Measurements from ENCODE around the gene SPPL3. TPM values are rescaled to one million over a fixed set of nuclear protein-coding genes. Genes with fewer than 3 reads are reported as not detected.

Gene SPPL3
- total RNA-seq, 4 donors from 2014 or later, result 25.5 to 30.4 (median 29.0) TPM

DNA sequence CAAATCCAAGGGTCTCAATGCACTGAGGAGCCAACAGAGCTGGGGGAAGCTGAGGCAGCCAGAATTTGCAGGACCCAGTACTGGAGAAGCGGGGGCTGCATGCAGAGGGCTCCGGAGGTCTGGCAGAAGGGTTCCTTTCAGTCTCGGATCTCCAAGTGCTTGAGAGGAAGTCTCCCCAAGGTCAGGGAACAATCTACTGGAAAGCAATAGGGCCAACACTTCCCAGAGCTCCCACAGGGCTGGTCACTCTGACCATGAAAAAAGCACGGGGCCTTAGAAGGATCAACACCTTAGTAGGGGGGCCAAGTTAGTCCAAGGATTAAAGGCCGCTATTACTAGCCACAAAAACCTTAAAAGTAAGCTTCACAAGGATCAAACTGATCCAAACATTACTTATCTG, 31.7 kb downstream of the SPPL3 start:
- Histone ChIP-seq H3K4me1 (peaks cover 0 to 40% (median 6%) of the 10 kb centered on the region in 4 donors), H3K27me3 (no peaks in the 10 kb centered on the region), H3K9me3 (no peaks in the 10 kb centered on the region), H3K36me3 (peaks cover 0 to 5% (median 0%) of the 10 kb centered on the region in 3 donors), H3K4me3 (no peak overlapping the region), H3K27ac (no peak overlapping the region)
- TF ChIP-seq POLR2A (IDR thresholded peaks at IDR 0.05), result no peak
- TF ChIP-seq EP300 (IDR thresholded peaks at IDR 0.05), result no peak
- TF ChIP-seq, protein P1, sequence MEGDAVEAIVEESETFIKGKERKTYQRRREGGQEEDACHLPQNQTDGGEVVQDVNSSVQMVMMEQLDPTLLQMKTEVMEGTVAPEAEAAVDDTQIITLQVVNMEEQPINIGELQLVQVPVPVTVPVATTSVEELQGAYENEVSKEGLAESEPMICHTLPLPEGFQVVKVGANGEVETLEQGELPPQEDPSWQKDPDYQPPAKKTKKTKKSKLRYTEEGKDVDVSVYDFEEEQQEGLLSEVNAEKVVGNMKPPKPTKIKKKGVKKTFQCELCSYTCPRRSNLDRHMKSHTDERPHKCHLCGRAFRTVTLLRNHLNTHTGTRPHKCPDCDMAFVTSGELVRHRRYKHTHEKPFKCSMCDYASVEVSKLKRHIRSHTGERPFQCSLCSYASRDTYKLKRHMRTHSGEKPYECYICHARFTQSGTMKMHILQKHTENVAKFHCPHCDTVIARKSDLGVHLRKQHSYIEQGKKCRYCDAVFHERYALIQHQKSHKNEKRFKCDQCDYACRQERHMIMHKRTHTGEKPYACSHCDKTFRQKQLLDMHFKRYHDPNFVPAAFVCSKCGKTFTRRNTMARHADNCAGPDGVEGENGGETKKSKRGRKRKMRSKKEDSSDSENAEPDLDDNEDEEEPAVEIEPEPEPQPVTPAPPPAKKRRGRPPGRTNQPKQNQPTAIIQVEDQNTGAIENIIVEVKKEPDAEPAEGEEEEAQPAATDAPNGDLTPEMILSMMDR (IDR thresholded peaks at IDR 0.05), result no peak
- 43 to 44% methylated on average over 5 of the region's 5 CpGs for WGBS, 2 donors
- DNase-seq (ENCODE audit: low spot score in 2 of 2), result no peak

DNA sequence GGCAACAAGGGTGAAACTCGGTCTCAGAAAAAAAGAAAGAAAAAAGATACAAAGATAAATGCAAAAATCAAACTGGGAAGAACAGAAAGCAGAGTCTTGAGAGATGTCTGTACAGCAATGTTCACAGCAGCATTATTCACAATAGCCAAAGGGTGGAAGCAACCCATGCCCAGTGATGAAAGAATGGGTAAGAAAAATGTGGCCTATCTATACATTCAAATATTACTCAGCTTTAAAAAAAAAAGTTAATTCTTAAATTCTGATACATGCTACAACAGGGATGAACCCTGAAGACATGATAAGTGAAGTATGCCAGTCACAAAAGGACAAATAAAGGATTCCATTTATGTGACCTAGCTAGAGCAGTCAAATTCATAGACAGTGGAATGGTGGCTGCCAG, 33.7 kb downstream of the SPPL3 start:
- H3K36me3 ChIP-seq, result peaks cover 0 to 5% (median 0%) of the 10 kb centered on the region in 3 donors
- no peaks in the 10 kb centered on the region for H3K27me3 ChIP-seq
- H3K27ac ChIP-seq, result no peak overlapping the region
- TF ChIP-seq, protein P1 (IDR thresholded peaks at IDR 0.05), result no peak
- TF ChIP-seq EP300 (IDR thresholded peaks at IDR 0.05), result no peak
- TF ChIP-seq POLR2A (IDR thresholded peaks at IDR 0.05), result no peak
- no peaks in the 10 kb centered on the region for H3K9me3 ChIP-seq
- WGBS, 2 donors, result 94 to 100% methylated on average over 1 of the region's 1 CpG
- DNase-seq (ENCODE audit: low spot score in 2 of 2), result no peak
- no peak overlapping the region for H3K4me3 ChIP-seq
- peaks cover 0 to 58% (median 9%) of the 10 kb centered on the region in 4 donors for H3K4me1 ChIP-seq

DNA sequence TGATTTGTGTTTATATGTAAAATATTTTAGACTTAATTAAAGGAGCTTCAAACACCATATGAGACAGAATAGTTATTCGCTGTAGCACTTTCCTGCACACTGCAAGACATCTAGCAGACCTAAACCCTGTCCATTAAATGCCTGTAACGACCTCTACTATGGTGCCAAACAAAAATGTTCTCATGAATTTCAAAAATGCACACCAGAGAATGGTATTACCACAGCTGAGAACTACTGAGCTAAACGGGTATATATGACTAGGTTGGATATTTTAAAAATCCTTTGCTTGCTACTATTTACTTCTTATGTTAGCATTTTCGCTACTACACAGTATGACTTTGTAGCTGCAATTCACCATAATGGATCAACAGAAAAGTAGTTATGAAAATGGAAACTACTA, 34.8 kb downstream of the SPPL3 start:
- Histone ChIP-seq H3K27ac (no peak overlapping the region), H3K9me3 (no peaks in the 10 kb centered on the region), H3K36me3 (peaks cover 0 to 5% (median 0%) of the 10 kb centered on the region in 3 donors), H3K4me3 (no peak overlapping the region), H3K27me3 (no peaks in the 10 kb centered on the region), H3K4me1 (peaks cover 0 to 62% (median 11%) of the 10 kb centered on the region in 4 donors)
- no peak for DNase-seq (ENCODE audit: low spot score in 2 of 2)
- 66 to 74% methylated on average over 4 of the region's 4 CpGs for WGBS, 2 donors
- TF ChIP-seq EP300 (IDR thresholded peaks at IDR 0.05) (no peak), POLR2A (IDR thresholded peaks at IDR 0.05) (no peak)
- TF ChIP-seq, protein P1 (IDR thresholded peaks at IDR 0.05), result no peak

DNA sequence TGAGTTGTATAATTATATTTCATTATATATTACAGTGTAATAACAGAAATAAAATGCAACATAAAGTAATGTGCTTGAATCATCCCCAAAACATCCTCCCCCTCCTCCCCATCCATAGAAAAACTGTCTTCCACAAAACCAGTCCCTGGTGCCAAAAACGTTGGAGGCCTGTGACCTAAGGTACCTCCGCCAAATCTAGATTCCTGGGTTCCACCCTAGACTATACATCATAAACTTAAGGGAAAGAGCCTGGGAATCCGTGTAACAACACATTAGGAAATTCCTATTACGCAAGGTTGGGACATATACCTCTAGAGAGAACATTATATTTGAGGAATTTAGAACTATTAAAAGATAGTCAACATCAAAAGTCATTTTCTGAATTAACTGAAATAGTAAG, 38.0 kb downstream of the SPPL3 start:
- no peaks in the 10 kb centered on the region for H3K9me3 ChIP-seq
- TF ChIP-seq, protein P1 (IDR thresholded peaks at IDR 0.05), result no peak
- TF ChIP-seq EP300 (IDR thresholded peaks at IDR 0.05) (no peak), POLR2A (IDR thresholded peaks at IDR 0.05) (no peak)
- no peak overlapping the region for H3K4me3 ChIP-seq
- WGBS, 2 donors, result 72% methylated on average over 4 of the region's 4 CpGs
- no peaks in the 10 kb centered on the region for H3K27me3 ChIP-seq
- H3K4me1 ChIP-seq, result peaks cover 0 to 37% (median 4%) of the 10 kb centered on the region in 4 donors
- no peak overlapping the region for H3K27ac ChIP-seq
- DNase-seq (ENCODE audit: low spot score in 2 of 2), result no peak
- peaks cover 0 to 5% (median 0%) of the 10 kb centered on the region in 3 donors for H3K36me3 ChIP-seq

DNA sequence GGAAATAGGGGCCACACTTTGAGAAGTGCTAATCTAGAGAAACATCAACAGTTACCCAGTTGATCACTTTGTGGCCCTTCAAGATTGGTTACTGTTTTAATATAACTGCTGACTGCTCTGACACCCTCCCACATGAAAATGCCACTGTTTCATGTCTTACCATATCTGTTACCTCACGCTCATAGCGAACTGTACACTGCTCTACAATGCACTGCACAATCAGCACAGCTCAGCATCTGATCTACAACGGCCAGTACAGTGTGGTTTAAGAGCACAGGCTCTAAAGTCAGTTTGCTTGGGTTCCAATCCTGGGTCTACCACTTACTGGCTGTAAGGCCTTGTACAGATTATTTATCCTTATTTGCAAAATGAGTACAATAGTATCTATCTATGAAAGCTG, 39.1 kb downstream of the SPPL3 start:
- WGBS, 2 donors, result 73 to 83% methylated on average over 3 of the region's 3 CpGs
- H3K4me1 ChIP-seq, result peaks cover 0 to 29% (median 4%) of the 10 kb centered on the region in 4 donors
- no peak for TF ChIP-seq POLR2A (IDR thresholded peaks at IDR 0.05)
- no peak for TF ChIP-seq EP300 (IDR thresholded peaks at IDR 0.05)
- TF ChIP-seq, protein P1 (IDR thresholded peaks at IDR 0.05), result no peak
- H3K4me3 ChIP-seq, result no peak overlapping the region
- no peaks in the 10 kb centered on the region for H3K9me3 ChIP-seq
- H3K27ac ChIP-seq, result no peak overlapping the region
- peaks cover 0 to 8% (median 0%) of the 10 kb centered on the region in 3 donors for H3K36me3 ChIP-seq
- no peak for DNase-seq (ENCODE audit: low spot score in 2 of 2)
- H3K27me3 ChIP-seq, result no peaks in the 10 kb centered on the region

All from tibial nerve (tissue), 4 donors.